SKM-1 (cell line): ENCODE results near the gene CADM1.

Experiments
- DNase-seq: peaks from one replicate; lab custom pipeline; 2025; ENCODE audit not compliant: unreplicated experiment; lab: John Stamatoyannopoulos, UW

The CADM1 gene

DNA sequence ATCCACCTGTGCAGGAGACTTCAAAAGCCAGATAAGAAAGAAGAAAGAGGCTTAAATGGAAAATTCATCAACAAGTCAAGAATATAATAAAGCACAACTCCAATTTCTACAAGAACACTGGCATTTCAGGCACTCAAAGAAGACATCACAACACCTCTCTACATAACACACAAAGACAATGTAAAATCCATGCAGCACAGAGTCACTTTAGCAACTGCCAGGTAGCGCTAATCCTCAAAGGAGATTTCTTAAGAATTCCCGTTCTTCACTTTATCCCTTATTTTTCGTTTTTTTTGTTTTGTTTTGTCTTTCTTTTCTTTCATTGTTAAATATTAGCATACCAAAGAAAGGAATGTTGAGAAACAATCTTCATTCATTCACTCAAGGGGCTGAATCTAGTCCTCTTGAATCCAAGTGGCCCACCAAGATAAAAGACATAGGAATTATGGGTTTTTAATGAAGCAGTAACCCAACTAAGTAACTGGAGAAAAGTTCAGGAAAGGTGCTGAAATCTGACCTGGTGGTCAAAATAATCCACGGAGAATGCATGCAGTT is 95.0 kb downstream of the CADM1 start:
- no peak for DNase-seq

DNA sequence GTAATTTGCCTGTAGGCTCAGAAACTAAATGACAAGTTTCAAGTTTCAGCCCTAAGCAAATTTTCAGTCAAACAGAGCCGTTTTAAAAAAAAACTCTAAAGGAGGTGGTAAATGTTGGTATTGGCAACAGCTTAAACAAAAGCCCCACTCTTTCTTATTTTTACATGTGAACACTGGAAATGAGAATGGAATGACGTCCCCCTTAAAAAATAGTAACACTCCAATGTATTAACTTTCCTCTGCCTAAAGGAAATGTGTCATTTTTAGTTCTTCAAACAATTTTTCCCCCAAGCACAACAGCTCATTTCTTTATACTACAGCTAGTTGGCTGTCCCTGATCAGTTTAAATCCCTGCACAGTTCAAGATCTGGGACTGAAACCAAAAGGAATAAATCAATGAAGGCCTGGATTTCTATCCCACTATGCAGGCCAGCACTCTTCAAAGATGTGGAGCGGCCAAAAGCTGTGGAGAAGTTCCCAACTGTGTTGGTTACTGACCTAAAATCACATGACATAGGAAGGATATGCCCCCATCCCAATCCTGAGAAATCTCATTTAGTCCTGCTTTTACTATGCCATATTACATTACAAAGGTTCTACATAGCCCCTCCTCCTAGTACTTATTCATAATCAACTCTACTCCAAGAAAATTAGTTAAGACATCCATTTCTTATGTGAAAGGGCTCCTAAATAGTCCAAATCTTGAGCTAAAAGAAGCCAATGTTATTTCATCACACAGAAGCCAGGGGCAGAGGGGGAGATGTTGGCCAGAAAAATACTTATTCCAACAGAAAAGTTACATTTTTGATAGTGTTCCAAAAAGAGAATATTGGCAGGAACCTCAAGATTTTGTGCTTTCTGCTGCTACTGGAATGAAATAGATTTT is 95.9 kb downstream of the CADM1 start:
- DNase-seq, result no peak

DNA sequence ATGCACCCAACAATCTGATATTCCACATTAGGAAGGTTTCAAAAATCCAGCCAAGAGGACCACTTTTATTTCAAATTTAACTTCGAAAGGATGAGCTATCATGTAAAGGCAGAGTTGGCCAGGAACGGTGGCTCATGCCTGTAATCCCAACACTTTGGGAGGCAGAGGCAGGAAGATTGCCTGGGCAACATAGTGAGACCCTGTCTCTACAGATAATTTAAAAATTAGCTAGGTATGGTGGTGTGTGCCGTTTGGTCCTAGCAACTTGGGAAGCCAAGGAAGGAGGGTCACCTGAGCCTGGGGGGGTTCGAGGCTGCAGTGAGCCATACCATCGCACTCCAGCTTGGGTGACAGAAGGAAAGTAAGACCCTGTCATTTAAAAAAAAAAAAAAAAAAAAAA is 96.7 kb downstream of the CADM1 start:
- no peak for DNase-seq

DNA sequence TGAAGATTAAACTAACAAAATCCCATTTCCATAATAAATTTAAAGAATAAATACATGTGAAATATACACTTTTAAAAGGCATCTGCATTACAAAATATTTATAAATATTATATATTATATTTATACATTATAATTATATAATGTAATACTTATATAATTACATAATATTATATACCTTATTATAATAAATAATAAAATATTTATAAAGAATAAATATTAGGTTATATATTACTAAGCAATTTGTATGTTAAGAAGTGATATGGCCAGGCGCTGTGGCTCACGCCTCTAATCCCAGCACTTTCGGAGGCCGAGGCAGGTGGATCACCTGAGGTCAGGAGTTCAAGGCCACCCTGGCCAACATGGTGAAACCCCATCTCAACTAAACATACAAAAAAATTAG is 97.8 kb downstream of the CADM1 start:
- DNase-seq, result no peak

DNA sequence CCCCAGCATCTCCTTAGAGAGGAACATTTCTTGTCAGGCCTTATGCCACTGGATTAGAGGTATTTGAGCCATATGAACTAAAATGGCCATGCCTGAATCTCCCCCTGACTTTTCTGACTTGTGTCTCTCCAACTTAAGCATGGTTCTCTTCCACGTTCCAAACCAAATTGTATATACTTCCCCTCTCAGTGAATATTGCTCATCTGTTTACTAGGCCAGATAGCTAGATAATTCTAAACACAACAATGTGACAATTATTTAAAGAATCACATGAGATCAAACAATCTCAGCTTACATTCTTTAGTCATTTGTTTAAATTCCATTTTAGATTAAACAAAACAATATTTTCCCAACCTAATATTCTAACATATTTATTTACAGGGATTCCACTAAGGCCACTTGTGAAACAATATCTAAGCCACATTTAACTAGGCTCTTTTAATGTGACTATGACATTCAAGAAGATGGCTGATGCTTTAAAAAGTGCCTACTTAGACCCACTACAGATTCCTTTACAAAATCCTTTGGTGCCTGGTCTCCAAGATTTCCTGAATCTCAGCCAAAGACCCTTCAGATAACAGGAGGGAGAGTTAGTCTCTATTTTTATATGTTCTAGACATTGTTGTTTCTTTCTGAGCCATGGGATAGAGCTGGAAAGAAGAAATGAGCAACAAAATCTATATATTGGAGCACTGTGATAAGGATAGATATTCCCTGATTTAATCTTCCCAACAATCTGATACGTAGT is 105.7 kb downstream of the CADM1 start:
- DNase-seq, result no peak

DNA sequence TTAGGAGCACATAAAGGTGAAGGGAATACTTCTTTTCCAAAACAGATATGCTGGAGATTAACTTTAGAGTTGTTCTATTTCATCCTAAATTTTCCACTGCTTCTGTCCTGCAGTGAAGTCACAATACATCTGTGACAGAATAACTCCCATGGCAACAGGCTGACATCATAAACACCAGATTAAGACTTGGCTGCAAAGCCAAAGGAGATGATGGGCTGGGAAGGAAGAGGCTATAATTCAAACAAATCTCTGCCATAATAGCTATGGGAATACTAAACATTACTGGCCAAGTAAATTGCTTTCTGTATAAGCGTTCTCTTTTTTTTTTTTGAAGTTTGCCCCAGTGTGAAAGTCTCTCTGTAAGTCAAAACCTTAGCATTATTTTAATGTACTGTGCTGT is 107.7 kb downstream of the CADM1 start:
- no peak for DNase-seq

DNA sequence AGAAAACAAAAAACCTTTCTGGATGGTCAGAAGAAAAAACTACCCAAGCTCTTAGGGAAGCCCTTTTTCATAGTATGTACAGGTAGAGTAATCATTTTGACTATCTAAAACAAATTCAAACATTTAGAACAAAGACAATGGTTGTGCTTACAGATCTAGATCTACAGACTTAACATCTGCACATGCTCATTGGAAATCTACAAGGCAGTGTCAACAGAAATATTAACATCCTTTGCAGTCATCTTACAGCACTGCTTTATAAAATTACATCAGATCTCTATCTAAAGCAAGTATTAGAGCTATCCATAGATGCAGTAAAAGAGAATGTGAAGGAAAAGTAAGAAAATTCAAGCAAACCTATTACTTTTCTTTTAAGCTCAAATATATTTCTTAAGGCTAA is 110.3 kb downstream of the CADM1 start:
- DNase-seq, result no peak

DNA sequence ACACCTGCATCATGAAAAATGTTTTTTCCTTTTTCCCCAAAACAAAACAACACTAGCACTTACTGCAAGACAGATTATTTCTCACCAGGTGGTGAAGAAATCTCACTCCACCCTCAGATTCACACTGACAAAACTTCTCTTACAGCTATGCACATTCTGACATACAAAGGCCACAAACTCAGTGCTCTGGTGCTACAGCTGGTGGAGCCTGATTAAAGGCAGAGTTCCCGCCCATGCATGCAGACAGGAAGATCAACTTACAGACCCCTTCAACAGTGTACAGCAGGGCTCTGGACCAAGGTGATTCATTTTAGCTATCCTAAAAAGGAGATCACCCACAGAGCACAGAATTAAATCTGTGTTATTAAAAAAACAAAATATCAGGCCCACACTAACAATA is 112.6 kb downstream of the CADM1 start:
- no peak for DNase-seq

DNA sequence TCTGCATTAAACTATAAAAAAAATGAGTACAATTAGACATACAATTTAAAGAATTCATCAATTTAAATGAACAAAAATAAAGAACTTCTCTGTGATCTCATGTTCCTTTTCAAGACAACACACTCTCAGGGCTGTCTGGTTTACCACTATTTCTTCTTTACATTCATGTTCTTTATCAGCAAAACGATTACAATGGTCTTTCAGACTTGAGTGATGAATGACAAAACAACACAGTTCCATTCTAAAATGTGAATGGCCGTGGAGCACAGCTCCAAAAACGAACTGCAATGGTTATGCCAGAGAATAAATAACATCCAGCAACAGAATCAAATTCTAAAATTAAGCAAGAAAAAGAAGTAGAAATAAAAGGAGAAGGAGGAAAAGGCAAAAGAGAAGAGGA is 113.1 kb downstream of the CADM1 start:
- no peak for DNase-seq

DNA sequence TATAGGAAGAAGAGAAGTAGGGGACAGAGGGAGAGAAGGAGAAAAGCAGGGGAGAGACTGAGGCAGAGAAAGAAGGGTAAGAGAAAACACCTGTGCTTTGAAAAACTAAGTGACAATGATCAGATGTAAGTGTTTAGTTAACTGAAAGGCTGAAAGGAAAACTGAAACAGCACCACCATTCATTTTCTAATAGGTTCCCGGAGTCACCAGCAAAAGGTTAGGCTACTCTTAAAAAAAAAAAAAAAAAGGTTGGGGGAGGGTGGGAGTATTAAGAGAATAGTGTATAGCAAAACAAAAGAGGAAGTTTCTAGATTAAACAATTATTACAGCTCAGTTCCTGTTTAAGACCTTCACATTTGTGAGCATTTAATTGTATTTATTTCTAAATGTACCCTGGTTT is 113.8 kb downstream of the CADM1 start:
- DNase-seq, result no peak

DNA sequence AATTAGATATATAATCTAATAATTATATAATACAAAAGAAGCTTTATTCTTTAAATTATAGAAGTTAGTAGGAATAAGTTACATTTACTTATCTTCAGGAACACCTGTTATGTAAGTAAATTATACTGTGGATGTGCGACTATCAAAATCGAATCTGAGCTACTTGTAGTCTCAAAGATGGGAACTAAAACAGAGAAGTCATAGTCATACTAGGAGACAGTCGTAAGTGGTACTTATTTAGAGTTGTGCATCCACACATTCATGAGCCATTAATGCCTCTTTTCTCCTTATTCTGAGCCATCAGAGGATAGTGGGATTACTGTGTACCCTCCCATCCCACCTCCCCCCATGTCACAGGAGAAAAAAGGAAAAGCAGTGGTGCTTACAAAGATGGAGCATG is 114.4 kb downstream of the CADM1 start:
- no peak for DNase-seq

DNA sequence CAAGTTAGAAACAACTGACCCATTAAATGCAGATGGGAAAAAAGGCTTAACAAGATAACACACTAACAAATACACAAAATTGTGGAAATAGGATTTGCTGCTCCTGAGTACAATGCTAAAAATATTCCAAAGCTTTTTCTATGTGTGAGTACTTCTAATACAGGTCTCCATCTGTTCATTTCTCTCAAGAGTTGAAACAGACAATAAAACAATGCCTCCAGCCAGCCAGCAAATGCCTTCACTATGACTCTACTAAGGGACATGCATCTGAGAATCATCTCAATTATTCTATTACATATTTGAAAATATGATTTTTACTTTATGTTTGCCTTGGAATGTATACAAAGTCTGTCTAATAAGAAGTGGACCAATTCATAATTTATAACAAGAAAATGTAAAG is 119.0 kb downstream of the CADM1 start:
- DNase-seq, result no peak

DNA sequence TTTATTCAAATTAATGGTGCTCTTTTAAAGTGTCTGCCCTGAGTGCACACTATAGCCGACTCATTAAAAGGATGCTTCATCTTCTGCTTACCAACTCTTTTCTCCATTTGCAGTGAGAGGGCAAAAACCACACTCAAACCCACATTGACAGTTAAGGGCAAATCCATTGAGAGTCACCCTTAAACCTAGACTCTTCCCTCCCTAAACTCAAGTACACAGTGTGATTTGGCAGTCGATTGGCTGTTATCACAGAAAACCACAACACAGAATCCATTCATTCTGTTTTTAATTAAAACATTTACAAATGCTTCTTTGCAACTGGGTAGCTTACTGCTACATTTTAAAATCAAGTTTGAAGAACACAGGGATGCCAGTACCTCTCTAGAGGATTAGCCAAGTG is 120.0 kb downstream of the CADM1 start:
- no peak for DNase-seq

DNA sequence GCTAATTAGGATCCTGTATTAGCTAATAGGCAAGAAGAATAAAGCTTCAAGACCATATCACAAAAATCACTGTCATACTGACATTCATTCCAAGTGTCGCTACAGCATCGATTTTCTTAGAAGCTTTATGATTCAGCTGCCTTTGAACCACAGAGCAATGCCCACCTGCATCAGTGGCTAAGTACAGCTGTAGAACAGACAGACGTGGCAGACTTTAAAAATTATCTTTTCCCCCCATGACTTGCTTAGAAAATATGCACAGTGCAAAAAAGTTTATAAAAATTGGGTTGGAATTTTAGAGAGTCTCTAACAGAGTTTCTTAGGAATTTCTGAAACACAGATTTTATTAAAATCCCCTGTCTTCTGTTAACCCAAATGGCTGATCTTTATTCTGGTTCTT is 120.8 kb downstream of the CADM1 start:
- DNase-seq, result no peak

DNA sequence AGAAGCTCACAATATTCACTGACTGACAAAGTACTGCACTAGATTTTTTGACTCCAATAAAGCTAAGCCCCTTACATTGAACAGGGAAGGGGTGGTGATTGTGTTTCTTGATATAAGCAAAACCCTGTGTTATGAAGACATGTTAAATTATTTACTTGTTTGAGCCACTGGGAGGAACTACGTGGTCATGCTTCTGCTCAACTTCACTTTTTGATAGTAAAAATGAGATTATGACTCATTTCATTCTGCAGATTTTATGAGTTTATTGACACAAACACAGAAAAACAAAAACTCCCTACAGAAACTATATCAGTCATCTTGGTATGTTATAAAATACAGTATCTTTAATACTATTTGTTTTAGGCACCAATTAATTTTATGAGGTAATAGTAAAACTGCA is 124.7 kb downstream of the CADM1 start:
- DNase-seq, result no peak

DNA sequence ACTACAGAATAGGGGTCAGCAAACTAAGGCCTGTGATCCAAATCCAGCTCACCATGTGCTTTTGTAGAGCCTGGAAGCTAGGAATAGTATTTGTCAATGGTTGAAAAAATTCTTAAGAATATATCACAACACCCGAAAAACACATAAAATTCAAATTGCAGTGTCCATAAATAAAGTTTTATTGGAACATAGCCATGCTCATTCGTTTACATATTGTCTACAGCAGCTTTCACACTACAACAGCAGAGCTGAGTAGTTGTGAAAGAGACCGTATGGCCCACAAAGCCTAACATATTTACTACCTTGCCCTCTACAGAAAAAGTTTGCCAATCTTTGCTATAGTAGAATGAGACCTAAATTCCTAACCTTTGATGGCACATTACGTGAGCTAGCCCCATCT is 125.7 kb downstream of the CADM1 start:
- no peak for DNase-seq

DNA sequence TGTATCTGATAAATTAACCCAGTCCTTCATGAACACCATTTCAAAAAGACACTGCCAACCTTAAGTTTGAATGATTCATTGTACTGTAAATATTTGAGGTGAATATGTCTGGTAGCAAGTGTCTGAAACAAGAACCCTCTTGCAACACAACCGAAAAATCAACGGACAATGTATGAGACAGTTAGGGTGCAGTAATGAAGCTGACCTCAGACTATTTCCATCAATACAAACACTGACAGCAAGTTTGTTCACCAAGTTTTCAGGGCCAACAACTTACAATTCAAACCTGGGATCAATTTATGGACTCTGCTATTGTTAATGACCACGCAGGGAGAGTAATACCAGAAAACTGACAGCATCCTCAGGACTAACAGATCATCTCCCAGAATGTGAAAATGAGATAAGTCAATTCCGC is 126.3 kb downstream of the CADM1 start:
- DNase-seq, result no peak

DNA sequence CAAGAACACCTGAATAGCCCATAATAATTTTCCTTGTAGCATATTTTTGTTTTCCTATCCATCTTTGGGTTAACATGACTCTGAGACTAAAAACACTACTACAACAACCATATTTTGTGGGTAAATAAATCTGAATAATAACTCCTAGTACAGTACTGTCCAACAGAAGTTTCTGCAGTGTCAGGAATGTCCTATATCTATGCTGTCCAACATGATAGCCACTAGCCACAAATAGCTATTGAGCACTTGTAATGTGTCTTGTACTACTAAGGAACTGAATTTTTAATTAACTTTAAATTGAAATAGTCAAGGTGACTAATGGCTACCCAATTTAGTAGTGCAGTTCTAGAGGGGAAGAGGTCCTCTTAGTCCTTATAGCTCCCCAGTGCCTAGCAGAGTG is 135.6 kb downstream of the CADM1 start:
- DNase-seq, result no peak

DNA sequence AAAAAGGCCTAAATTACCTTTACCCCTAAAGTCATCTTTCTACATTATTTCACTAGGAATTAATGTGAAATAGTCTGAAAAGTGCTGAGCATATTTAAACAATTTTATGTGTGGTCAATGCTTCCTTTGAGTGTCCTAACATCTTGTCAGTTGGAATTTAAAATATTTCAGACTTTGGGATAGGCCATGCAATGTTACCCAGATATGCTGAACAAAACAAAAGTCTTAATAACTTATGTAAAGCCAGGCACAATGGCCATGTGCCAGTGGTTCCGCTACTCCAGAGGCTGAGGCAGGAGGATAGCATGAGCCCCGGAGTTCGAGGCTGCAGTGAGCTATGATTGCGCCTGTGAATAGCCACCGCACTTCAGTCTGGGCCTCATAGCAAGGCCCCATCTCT is 137.4 kb downstream of the CADM1 start:
- DNase-seq, result no peak

DNA sequence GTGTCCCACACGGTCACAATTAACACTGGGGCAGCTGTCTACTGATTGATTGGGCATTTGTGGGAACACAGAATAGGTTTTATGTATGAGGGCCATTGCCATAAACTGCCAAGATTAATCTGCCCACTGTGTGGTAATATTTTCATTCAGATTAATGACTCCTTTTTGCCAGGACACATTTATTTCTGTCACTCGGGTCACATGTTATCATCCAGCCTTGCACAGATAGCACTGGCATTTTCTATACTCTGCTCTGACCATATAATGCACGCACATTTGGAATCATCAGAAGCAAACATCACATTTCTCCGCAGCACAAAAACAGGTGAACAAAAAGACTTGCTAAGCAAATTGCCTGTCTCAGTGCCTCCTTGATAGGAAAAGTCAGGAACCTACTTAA is 138.3 kb downstream of the CADM1 start:
- DNase-seq, result no peak

DNA sequence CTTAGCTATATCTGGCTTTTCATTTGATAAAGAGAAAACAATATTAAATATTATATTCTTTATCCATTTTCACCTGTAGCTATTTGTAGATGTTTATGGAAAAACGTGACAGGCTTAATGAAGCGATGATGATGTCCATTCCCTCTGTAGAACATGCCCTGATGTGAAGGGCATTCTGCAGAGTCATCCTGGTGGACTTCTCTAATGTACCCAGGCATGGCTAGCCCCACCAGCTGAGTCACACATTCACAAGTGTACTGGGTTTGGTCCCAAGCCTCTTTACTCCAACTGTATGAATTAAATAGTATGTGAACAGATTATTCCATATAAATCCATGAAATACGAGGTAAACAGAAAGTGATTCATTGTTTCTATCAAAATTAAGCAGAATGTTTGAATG is 139.3 kb downstream of the CADM1 start:
- no peak for DNase-seq

DNA sequence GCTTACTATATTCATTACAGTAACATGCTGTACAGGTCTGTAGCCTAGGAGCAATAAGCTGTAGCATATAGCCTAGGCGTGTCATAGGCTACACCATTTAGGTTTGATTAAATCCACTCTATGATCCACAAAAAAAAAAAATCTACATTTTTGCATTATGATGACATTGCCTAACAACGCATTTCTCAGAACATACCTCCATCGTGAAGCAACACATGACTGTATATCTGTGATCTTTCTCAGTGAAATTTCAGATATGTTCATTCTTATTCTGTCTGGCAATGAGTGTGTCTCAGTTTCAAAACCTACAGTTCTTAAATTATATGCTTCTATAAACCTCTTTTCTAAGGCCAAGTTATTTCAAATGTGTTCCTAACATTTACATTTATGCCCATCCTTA is 140.3 kb downstream of the CADM1 start:
- DNase-seq, result no peak
